DOHH2 (cell line): Measurements from ENCODE around the gene SSBP3.

Experiments used
- H3F3A ChIP-seq: fragments of 200-600 bp; sonication (generic), shearing (Covaris generic); 2 replicates; pipeline ENCODE4 v1.6.0; 2016; ENCODE audit warnings: antibody characterized with exemption, mild to moderate bottlenecking; ENCODE audit not compliant: control insufficient read depth, insufficient read depth
- H3K27ac ChIP-seq: fragments of 200-600 bp; sonication (generic); 2 replicates; pipeline ENCODE4 v1.5.1; 2014; ENCODE audit warnings: low read depth, mild to moderate bottlenecking, low read length, moderate library complexity
- H3K27me3 ChIP-seq: fragments of 200-600 bp; sonication (generic); 2 replicates; pipeline ENCODE4 v1.6.1; 2014; ENCODE audit warnings: mild to moderate bottlenecking, low read length, mixed read lengths; ENCODE audit not compliant: control insufficient read depth
- H3K36me3 ChIP-seq: fragments of 200-600 bp; sonication (generic); 2 replicates; pipeline ENCODE4 v1.6.1; 2014; ENCODE audit warnings: mild to moderate bottlenecking, low read length, moderate library complexity, mixed read lengths; ENCODE audit not compliant: control insufficient read depth
- H3K4me1 ChIP-seq: fragments of 200-600 bp; sonication (generic); 2 replicates; pipeline ENCODE4 v1.6.1; 2014; ENCODE audit warnings: mild to moderate bottlenecking, low read length, mixed read lengths; ENCODE audit not compliant: control insufficient read depth
- H3K4me2 ChIP-seq: fragments of 200-600 bp; sonication (generic); 2 replicates; pipeline ENCODE4 v1.6.0; 2014; ENCODE audit warnings: mild to moderate bottlenecking, low read length, moderate library complexity
- H3K4me3 ChIP-seq: fragments of 200-600 bp; sonication (generic); 2 replicates; pipeline ENCODE4 v1.5.1; 2014; ENCODE audit warnings: mild to moderate bottlenecking, low read length, mixed read lengths
- H3K79me2 ChIP-seq: fragments of 200-600 bp; sonication (generic); 2 replicates; pipeline ENCODE4 v1.6.1; 2014; ENCODE audit warnings: mild to moderate bottlenecking, low read length, mixed read lengths; ENCODE audit not compliant: control insufficient read depth
- H3K9me2 ChIP-seq: fragments of 200-600 bp; sonication (generic); replicated peaks from 2 replicates; pipeline ENCODE4 v1.6.1; 2014; ENCODE audit warnings: mild to moderate bottlenecking, low read length, mixed read lengths; ENCODE audit not compliant: control insufficient read depth
- H3K9me3 ChIP-seq: fragments of 200-600 bp; sonication (generic); 2 replicates; pipeline ENCODE4 v1.6.1; 2014; ENCODE audit warnings: antibody characterized with exemption, low read length, mixed read lengths; ENCODE audit not compliant: control insufficient read depth, insufficient read depth
- H4K20me1 ChIP-seq: fragments of 200-600 bp; sonication (generic); 2 replicates; pipeline ENCODE4 v1.6.0; 2014; ENCODE audit warnings: low read depth, mild to moderate bottlenecking, antibody characterized with exemption, low read length, moderate library complexity; ENCODE audit not compliant: control insufficient read depth, insufficient read depth
- CTCF ChIP-seq: fragments of 200-600 bp; sonication (generic); IDR thresholded peaks from one replicate; pipeline ENCODE4 v1.5.1; 2014; ENCODE audit warnings: antibody characterized with exemption, mild to moderate bottlenecking, low read depth, low read length; ENCODE audit not compliant: poor library complexity, severe bottlenecking
- EZH2phosphoT487 ChIP-seq: fragments of 200-600 bp; sonication (generic); IDR thresholded peaks from 2 replicates; pipeline ENCODE4 v1.6.1; 2017; ENCODE audit warnings: borderline replicate concordance, mild to moderate bottlenecking, antibody characterized with exemption, low read length, moderate library complexity, mixed read lengths

The SSBP3 gene

GRCh38 chr1:54335755-54336108, 70.5 kb downstream of the SSBP3 start:
- H4K20me1 ChIP-seq, result no peaks in the 10 kb centered on the region
- no peaks in the 10 kb centered on the region for H3K9me3 ChIP-seq
- no peaks in the 10 kb centered on the region for H3K27me3 ChIP-seq
- H3K4me3 ChIP-seq, result no peak overlapping the region
- no peaks in the 10 kb centered on the region for H3K9me2 ChIP-seq
- no peak overlapping the region for H3K4me2 ChIP-seq
- peaks cover 23% of the 10 kb centered on the region for H3K4me1 ChIP-seq
- no peaks in the 10 kb centered on the region for H3F3A ChIP-seq
- H3K36me3 ChIP-seq, result no peaks in the 10 kb centered on the region
- H3K79me2 ChIP-seq, result no peaks in the 10 kb centered on the region
- no peak for TF ChIP-seq EZH2phosphoT487
- no peak for TF ChIP-seq CTCF
- no peak overlapping the region for H3K27ac ChIP-seq

- no peaks in the 10 kb centered on the region for H3K9me2 ChIP-seq
- H4K20me1 ChIP-seq, result no peaks in the 10 kb centered on the region
- no peaks in the 10 kb centered on the region for H3K9me3 ChIP-seq
- no peak for TF ChIP-seq CTCF
- no peak for TF ChIP-seq EZH2phosphoT487
- no peaks in the 10 kb centered on the region for H3K36me3 ChIP-seq
- H3K27ac ChIP-seq, result no peak overlapping the region
- no peak overlapping the region for H3K4me2 ChIP-seq
- H3K4me1 ChIP-seq, result peaks cover 26% of the 10 kb centered on the region
- no peaks in the 10 kb centered on the region for H3K27me3 ChIP-seq
- no peak overlapping the region for H3K4me3 ChIP-seq
- H3F3A ChIP-seq, result no peaks in the 10 kb centered on the region
- no peaks in the 10 kb centered on the region for H3K79me2 ChIP-seq
Measured at GRCh38 chr1:54335011-54335754, 71.0 kb downstream of the SSBP3 start.

- Histone ChIP-seq H3K27me3 (no peaks in the 10 kb centered on the region), H3K4me3 (no peak overlapping the region), H3K79me2 (peaks cover 5% of the 10 kb centered on the region; the same call in 1 of the 2 replicates), H3K9me2 (no peaks in the 10 kb centered on the region), H3K9me3 (no peaks in the 10 kb centered on the region), H4K20me1 (no peaks in the 10 kb centered on the region), H3F3A (no peaks in the 10 kb centered on the region), H3K4me1 (peaks cover 36% of the 10 kb centered on the region), H3K4me2 (no peak overlapping the region), H3K36me3 (no peaks in the 10 kb centered on the region), H3K27ac (no peak overlapping the region)
- TF ChIP-seq EZH2phosphoT487 (no peak), CTCF (no peak)
Measured at GRCh38 chr1:54332781-54333585, 73.2 kb downstream of the SSBP3 start.
